Transverse colon (tissue), 4 donors: Measurements from ENCODE around the gene AHI1.

ENCODE experiments used
- EP300 ChIP-seq: sonication (generic); formaldehyde crosslinking; IDR thresholded peaks from one replicate; pipeline ENCODE4 v1.6.1; 2017; ENCODE audit warnings: antibody characterized with exemption, low read depth
- POLR2A ChIP-seq: fragments of 450-650 bp; IDR thresholded peaks from one replicate; pipeline ENCODE4 v1.6.1; 2016; ENCODE audit warnings: antibody characterized with exemption, mild to moderate bottlenecking, moderate library complexity
- POLR2AphosphoS5 ChIP-seq, 3 donors: sonication (generic); formaldehyde crosslinking; IDR thresholded peaks; one replicate each; pipeline ENCODE4 v1.6.1; 2016; ENCODE audit warnings: antibody characterized with exemption in 3 of 3
- TF ChIP-seq, protein P1 (sequence below), 5 experiments: fragments of 200-600 bp in 3 of 5; fragments of 450-650 bp in 2 of 5; sonication (generic) in 3 of 5; IDR thresholded peaks; 1 replicate in 2 of 5; 2 replicates in 3 of 5; pipeline ENCODE4 v1.5.1; 2016 to 2017; ENCODE audit warnings: antibody characterized with exemption in 5 of 5, inconsistent platforms in 3 of 5, mild to moderate bottlenecking in 2 of 5, moderate library complexity in 1 of 5

GRCh38 chr6:135534773-135535380 is 37.3 kb upstream of the AHI1 start:
- TF ChIP-seq POLR2AphosphoS5 (IDR thresholded peaks at IDR 0.05) (no peak), POLR2A (no peak), EP300 (no peak)
- TF ChIP-seq, protein P1, sequence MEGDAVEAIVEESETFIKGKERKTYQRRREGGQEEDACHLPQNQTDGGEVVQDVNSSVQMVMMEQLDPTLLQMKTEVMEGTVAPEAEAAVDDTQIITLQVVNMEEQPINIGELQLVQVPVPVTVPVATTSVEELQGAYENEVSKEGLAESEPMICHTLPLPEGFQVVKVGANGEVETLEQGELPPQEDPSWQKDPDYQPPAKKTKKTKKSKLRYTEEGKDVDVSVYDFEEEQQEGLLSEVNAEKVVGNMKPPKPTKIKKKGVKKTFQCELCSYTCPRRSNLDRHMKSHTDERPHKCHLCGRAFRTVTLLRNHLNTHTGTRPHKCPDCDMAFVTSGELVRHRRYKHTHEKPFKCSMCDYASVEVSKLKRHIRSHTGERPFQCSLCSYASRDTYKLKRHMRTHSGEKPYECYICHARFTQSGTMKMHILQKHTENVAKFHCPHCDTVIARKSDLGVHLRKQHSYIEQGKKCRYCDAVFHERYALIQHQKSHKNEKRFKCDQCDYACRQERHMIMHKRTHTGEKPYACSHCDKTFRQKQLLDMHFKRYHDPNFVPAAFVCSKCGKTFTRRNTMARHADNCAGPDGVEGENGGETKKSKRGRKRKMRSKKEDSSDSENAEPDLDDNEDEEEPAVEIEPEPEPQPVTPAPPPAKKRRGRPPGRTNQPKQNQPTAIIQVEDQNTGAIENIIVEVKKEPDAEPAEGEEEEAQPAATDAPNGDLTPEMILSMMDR (IDR thresholded peaks at IDR 0.05): no peak
